Measurements from ENCODE around the gene TST. TPM values are rescaled to one million over a fixed set of nuclear protein-coding genes. Genes with fewer than 3 reads are reported as not detected.
A peak's percentile ranks its signal among the peaks of the same experiment; 100 is the strongest.

Gene TST
- polyA plus RNA-seq, 1 donor (not counting 4 experiments of a cell fraction or from before 2014, with no cell fraction given) = 19.9 TPM

DNA sequence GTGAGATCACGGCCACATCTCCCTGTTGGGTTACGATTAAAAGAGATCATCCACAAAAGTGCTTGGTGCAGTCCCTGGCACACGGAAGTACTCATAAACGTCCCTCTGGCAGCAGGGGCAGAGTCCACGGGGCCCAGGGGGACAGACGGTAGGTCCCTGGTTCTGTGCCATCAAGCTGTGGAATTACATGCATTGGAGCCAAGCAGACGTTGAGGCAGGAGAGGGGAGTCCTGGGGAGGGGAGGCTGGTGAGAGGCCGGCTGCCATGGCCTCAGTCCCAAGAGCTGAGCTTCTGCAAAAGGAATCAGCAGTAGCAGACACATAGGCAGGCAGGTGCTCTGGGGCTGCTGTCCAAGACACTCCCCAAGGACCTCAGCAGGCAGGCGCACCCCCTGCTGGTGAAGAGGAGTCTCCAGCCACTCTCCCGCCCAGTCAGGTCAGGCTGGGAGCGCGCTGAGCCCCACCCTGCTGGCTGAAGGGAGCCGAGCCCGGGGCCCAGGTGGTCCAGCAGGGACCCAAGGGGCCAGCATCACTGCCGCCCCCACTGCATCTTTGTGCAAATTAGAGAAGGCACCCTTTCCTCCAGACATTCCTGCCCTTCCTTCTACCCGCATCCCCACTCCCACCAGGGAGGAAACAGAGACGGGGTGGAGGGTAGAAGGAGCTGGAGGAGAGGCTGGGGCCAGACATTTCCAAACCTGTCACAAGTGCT, 24.7 kb upstream of the TST start:
- Histone ChIP-seq H3K79me2 (ENCODE audit: control insufficient read depth, insufficient read depth, low read length) (no peaks in the 10 kb centered on the region), H2AFZ (ENCODE audit: control insufficient read depth, low read length) (no peak overlapping the region), H3K9me1 (ENCODE audit: control insufficient read depth, extremely low read depth, insufficient read depth, low read length) (no peaks in the 10 kb centered on the region), H3K36me3 (ENCODE audit: control insufficient read depth in 2 of 2, extremely low read depth in 1 of 2, insufficient read depth in 2 of 2, low read length in 2 of 2) (no peaks in the 10 kb centered on the region), H3K27ac (ENCODE audit: control insufficient read depth, insufficient read depth, low read length) (no peak overlapping the region), H4K20me1 (ENCODE audit: control insufficient read depth, extremely low read depth, insufficient read depth, low read length) (no peaks in the 10 kb centered on the region), H3K9me3 (ENCODE audit: control insufficient read depth, low read depth, low read length) (no peaks in the 10 kb centered on the region), H3K9ac (ENCODE audit: control insufficient read depth, extremely low read depth, insufficient read depth, low read length) (no peak overlapping the region), H3K4me2 (ENCODE audit: control insufficient read depth, extremely low read depth, insufficient read depth, low read depth, low read length) (no peak overlapping the region), H3K4me3 (ENCODE audit: control insufficient read depth in 2 of 3, extremely low read depth in 1 of 3, insufficient read depth in 2 of 3, low read depth in 1 of 3, low read length in 3 of 3) (no peak overlapping the region), H3K27me3 (ENCODE audit: control insufficient read depth, extremely low read depth, insufficient read depth, low read length) (no peaks in the 10 kb centered on the region), H3K4me1 (ENCODE audit: control insufficient read depth, extremely low read depth, insufficient read depth, low read length) (peaks cover 8% of the 10 kb centered on the region)
- FAIRE-seq (no peak), DNase-seq (ENCODE audit: low read depth, low spot score) (no peak)
- dilution Hi-C loops (cut with MboI; ENCODE audit: extremely low pct_ligation_motif_present, low sequenced_read_pairs) = no loop called here
- TF ChIP-seq, protein P1, sequence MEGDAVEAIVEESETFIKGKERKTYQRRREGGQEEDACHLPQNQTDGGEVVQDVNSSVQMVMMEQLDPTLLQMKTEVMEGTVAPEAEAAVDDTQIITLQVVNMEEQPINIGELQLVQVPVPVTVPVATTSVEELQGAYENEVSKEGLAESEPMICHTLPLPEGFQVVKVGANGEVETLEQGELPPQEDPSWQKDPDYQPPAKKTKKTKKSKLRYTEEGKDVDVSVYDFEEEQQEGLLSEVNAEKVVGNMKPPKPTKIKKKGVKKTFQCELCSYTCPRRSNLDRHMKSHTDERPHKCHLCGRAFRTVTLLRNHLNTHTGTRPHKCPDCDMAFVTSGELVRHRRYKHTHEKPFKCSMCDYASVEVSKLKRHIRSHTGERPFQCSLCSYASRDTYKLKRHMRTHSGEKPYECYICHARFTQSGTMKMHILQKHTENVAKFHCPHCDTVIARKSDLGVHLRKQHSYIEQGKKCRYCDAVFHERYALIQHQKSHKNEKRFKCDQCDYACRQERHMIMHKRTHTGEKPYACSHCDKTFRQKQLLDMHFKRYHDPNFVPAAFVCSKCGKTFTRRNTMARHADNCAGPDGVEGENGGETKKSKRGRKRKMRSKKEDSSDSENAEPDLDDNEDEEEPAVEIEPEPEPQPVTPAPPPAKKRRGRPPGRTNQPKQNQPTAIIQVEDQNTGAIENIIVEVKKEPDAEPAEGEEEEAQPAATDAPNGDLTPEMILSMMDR (optimal IDR thresholded peaks at IDR 0.05 in 1 of 3, IDR thresholded peaks at IDR 0.05 in 1 of 3, conservative IDR thresholded peaks at IDR 0.05 in 1 of 3; ENCODE audit: extremely low read depth in 1 of 3, insufficient read depth in 2 of 3, low read length in 3 of 3) = peak; percentile 81 to 96 (median 96)
- TF ChIP-seq EZH2 (IDR thresholded peaks at IDR 0.05; ENCODE audit: low read length) = no peak

DNA sequence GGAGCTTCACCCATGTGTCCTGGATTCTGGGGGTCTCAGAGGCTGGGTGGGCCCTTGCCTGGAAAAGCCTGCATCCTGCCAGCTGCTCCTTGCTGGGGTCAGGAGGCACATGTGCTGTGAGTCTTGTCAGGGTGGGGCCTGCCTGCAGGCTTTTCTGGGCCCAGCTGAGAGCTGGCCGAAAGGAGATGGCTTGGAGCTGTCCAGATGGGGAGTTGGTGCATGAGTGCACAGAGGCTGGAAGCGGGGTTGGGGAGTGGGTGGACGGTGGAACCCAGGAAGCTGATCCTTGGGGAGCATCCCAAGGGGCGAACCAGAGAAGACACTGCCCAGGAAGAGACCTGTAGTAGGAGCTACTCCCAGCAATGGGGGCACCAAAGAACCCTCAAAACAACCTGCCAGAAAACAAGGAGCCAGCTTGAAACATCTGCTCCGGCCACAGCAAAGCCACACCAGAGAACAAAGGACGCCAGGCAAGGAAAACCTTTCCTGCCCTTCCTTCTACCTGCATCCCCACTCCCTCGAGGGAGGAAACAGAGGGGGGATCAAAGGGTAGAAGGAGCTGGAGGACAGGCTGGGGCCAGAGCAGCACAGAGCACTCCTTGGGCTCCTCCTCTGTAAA, 24.1 kb upstream of the TST start:
- FAIRE-seq (no peak), DNase-seq (ENCODE audit: low read depth, low spot score) (no peak)
- Histone ChIP-seq H3K4me1 (ENCODE audit: control insufficient read depth, extremely low read depth, insufficient read depth, low read length) (peaks cover 8% of the 10 kb centered on the region), H3K9me1 (ENCODE audit: control insufficient read depth, extremely low read depth, insufficient read depth, low read length) (no peaks in the 10 kb centered on the region), H3K27ac (ENCODE audit: control insufficient read depth, insufficient read depth, low read length) (no peak overlapping the region), H3K9ac (ENCODE audit: control insufficient read depth, extremely low read depth, insufficient read depth, low read length) (no peak overlapping the region), H3K9me3 (ENCODE audit: control insufficient read depth, low read depth, low read length) (no peaks in the 10 kb centered on the region), H3K4me2 (ENCODE audit: control insufficient read depth, extremely low read depth, insufficient read depth, low read depth, low read length) (no peak overlapping the region), H3K4me3 (ENCODE audit: control insufficient read depth in 2 of 3, extremely low read depth in 1 of 3, insufficient read depth in 2 of 3, low read depth in 1 of 3, low read length in 3 of 3) (no peak overlapping the region), H3K79me2 (ENCODE audit: control insufficient read depth, insufficient read depth, low read length) (no peaks in the 10 kb centered on the region), H2AFZ (ENCODE audit: control insufficient read depth, low read length) (no peak overlapping the region), H3K27me3 (ENCODE audit: control insufficient read depth, extremely low read depth, insufficient read depth, low read length) (no peaks in the 10 kb centered on the region), H3K36me3 (ENCODE audit: control insufficient read depth in 2 of 2, extremely low read depth in 1 of 2, insufficient read depth in 2 of 2, low read length in 2 of 2) (no peaks in the 10 kb centered on the region), H4K20me1 (ENCODE audit: control insufficient read depth, extremely low read depth, insufficient read depth, low read length) (no peaks in the 10 kb centered on the region)
- TF ChIP-seq EZH2 (IDR thresholded peaks at IDR 0.05; ENCODE audit: low read length) = no peak
- TF ChIP-seq, protein P1 (optimal IDR thresholded peaks at IDR 0.05 in 1 of 3, IDR thresholded peaks at IDR 0.05 in 1 of 3, conservative IDR thresholded peaks at IDR 0.05 in 1 of 3; ENCODE audit: extremely low read depth in 1 of 3, insufficient read depth in 2 of 3, low read length in 3 of 3) = no peak
- dilution Hi-C loops (cut with MboI; ENCODE audit: extremely low pct_ligation_motif_present, low sequenced_read_pairs) = no loop called here
